Body of pancreas (tissue), 4 donors: ENCODE data around the gene AP3M1.

Experiments
- POLR2A ChIP-seq, 3 donors: fragments of 450-650 bp; IDR thresholded peaks; one replicate each; pipeline ENCODE4 v1.6.1; 2016; ENCODE audit warnings: antibody characterized with exemption in 3 of 3, mild to moderate bottlenecking in 2 of 3
- TF ChIP-seq, protein P1 (sequence below), 7 experiments: fragments of 450-650 bp in 4 of 7; fragments of 200-600 bp in 3 of 7; sonication (generic) in 3 of 7; IDR thresholded peaks; one replicate each; pipeline ENCODE4 v1.5.1; 2016 to 2019; ENCODE audit warnings: antibody characterized with exemption in 7 of 7

DNA sequence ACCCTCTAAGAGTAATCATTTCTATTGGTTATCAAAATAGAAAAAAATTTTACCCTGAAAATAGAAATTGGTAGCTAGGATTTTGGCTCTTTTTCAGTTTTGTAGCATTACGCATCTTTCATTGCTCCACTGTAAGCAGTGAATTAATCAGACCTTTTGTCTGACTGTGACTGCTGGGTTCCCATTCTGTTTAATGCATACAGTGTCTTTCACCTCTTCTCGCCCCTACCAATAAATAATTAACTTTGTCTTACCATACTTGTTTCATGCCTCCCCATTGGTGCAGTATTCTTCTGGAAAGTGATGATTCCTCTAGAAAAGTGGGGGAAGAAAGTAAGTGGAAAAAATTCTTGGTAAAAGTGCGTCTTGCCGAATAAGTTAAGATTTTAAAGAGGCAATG is 73.2 kb downstream of the AP3M1 start:
- TF ChIP-seq, protein P1, sequence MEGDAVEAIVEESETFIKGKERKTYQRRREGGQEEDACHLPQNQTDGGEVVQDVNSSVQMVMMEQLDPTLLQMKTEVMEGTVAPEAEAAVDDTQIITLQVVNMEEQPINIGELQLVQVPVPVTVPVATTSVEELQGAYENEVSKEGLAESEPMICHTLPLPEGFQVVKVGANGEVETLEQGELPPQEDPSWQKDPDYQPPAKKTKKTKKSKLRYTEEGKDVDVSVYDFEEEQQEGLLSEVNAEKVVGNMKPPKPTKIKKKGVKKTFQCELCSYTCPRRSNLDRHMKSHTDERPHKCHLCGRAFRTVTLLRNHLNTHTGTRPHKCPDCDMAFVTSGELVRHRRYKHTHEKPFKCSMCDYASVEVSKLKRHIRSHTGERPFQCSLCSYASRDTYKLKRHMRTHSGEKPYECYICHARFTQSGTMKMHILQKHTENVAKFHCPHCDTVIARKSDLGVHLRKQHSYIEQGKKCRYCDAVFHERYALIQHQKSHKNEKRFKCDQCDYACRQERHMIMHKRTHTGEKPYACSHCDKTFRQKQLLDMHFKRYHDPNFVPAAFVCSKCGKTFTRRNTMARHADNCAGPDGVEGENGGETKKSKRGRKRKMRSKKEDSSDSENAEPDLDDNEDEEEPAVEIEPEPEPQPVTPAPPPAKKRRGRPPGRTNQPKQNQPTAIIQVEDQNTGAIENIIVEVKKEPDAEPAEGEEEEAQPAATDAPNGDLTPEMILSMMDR (IDR thresholded peaks at IDR 0.05): no peak
- no peak for TF ChIP-seq POLR2A (IDR thresholded peaks at IDR 0.05)
